ENCODE measurements around the gene GSTT4.

The GSTT4 gene

DNA sequence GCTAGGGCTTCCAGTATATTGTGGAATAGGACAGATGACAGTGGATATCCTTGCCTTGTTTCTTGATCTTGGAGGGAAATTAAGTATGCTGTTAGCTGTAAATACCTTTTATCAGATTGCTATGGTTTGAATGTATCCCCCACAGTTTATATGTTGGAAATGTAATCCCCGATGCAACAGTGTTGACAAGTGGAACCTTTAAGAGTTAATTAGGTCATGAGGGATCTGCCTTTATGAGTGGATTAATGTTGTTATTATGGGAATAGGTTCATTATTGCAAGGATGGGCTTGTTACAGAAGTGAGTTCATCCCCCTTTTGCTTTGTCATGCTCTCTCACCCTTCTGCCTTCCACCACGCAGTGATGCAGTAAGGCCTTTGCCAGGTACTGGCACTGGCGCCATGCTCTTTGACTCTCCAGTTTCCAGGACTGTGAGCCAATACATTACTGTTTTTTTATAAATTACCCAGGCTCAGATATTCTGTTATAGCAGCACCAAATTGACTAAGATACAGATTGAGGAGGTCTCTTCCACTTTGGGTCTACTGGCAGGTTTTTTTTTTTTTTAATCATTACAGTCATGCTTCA is 22.2 kb upstream of the GSTT4 start:
- ChIA-PET CTCF (no interaction called here), POLR2A (ENCODE audit: low non-redundant PET) (no interaction called here)
- DNase-seq (ENCODE audit: low spot score) = no peak
- TF ChIP-seq, protein P1, sequence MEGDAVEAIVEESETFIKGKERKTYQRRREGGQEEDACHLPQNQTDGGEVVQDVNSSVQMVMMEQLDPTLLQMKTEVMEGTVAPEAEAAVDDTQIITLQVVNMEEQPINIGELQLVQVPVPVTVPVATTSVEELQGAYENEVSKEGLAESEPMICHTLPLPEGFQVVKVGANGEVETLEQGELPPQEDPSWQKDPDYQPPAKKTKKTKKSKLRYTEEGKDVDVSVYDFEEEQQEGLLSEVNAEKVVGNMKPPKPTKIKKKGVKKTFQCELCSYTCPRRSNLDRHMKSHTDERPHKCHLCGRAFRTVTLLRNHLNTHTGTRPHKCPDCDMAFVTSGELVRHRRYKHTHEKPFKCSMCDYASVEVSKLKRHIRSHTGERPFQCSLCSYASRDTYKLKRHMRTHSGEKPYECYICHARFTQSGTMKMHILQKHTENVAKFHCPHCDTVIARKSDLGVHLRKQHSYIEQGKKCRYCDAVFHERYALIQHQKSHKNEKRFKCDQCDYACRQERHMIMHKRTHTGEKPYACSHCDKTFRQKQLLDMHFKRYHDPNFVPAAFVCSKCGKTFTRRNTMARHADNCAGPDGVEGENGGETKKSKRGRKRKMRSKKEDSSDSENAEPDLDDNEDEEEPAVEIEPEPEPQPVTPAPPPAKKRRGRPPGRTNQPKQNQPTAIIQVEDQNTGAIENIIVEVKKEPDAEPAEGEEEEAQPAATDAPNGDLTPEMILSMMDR (conservative IDR thresholded peaks at IDR 0.05; ENCODE audit: low read depth) = no peak
- no peak overlapping the region for H3K27ac ChIP-seq

GRCh38 chr22:24026733-24027132 is 21.5 kb upstream of the GSTT4 start:
- CTCF ChIA-PET = no interaction called here
- TF ChIP-seq, protein P1 (conservative IDR thresholded peaks at IDR 0.05; ENCODE audit: low read depth) = no peak
- DNase-seq (ENCODE audit: low spot score) = no peak
- POLR2A ChIA-PET (ENCODE audit: low non-redundant PET) = no interaction called here
- H3K27ac ChIP-seq = no peak overlapping the region

DNA sequence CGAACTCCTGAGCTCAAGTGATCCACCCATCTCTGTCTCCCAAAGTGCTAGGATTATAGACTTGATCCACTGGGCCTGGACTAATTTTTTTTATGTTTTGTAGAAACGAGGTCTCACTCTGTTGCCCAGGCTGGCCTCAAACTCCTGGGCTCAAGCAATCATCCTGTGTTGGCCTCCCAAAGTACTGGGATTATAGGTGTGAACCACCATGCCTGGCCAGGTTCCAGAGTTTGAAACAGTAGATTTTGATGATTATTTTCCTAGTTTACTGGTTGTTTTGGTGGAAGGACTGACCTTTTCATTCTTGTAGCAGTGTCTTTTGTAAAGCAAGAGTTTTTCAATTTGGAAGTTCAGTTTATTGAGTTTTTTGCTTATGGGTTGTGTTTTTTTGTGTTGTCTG is 20.8 kb upstream of the GSTT4 start:
- no peak for DNase-seq (ENCODE audit: low spot score)
- no peak overlapping the region for H3K27ac ChIP-seq
- TF ChIP-seq, protein P1 (conservative IDR thresholded peaks at IDR 0.05; ENCODE audit: low read depth) = no peak
- ChIA-PET CTCF (no interaction called here), POLR2A (ENCODE audit: low non-redundant PET) (no interaction called here)

DNA sequence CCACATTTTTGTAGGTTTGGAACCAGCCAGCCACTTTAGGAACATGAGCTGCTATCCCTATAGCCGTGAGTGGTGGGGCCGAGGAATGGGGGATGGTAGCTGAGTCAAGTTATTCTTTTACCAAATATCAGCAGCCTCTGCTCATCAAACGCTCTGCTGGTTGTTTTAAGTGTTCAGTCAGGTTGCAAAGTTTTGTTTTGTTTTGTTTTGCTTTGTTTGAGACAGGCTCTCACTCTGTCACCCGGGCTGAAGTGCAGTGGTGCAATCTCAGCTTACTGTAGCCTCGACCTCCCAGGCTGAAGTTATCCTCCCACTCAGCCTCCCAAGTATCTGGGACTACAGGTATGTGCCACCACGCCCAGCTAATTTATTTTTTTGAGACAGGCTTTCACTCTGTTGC is 20.2 kb upstream of the GSTT4 start:
- TF ChIP-seq, protein P1 (conservative IDR thresholded peaks at IDR 0.05; ENCODE audit: low read depth) = no peak
- ChIA-PET POLR2A (ENCODE audit: low non-redundant PET) (no interaction called here), CTCF (no interaction called here)
- DNase-seq (ENCODE audit: low spot score) = no peak
- no peak overlapping the region for H3K27ac ChIP-seq

DNA sequence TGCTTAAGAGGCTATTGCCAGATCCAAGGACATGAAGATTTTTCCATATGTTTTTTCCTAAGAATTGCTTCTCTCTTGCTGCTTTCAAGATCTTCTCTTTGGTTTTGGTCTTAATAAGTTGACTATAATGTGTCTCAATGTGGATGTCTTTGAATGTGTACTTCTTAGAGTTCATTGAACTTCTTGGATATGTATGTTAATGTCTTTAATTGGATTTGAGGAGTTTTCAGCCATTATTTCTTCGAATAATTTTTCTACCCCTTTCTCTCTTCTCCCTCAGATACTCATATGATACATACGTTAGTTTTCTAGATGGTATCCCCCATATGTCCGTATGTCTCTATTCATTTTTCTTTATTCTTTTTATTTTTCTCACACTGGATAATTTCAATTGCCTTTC is 19.1 kb upstream of the GSTT4 start:
- ChIA-PET POLR2A (ENCODE audit: low non-redundant PET) (no interaction called here), CTCF (no interaction called here)
- DNase-seq (ENCODE audit: low spot score) = no peak
- TF ChIP-seq, protein P1 (conservative IDR thresholded peaks at IDR 0.05; ENCODE audit: low read depth) = no peak
- no peak overlapping the region for H3K27ac ChIP-seq

- TF ChIP-seq, protein P1 (conservative IDR thresholded peaks at IDR 0.05; ENCODE audit: low read depth) = no peak
- CTCF ChIA-PET = no interaction called here
Observed at GRCh38 chr22:24023204-24023789, 18.0 kb upstream of the GSTT4 start.

More at GRCh38 chr22:24023204-24023789, 18.0 kb upstream of the GSTT4 start:
- H3K27ac ChIP-seq = no peak overlapping the region
- no peak for DNase-seq (ENCODE audit: low spot score)
- POLR2A ChIA-PET (ENCODE audit: low non-redundant PET) = no interaction called here

Measured in RWPE1 (cell line).